ENCODE data around the gene BABAM2. TPM values are rescaled to one million over a fixed set of nuclear protein-coding genes. Genes with fewer than 3 reads are reported as not detected.

Gene BABAM2
- total and polyA plus RNA-seq, 2 experiments from 2014 or later = 17.8 to 21.5 TPM

DNA sequence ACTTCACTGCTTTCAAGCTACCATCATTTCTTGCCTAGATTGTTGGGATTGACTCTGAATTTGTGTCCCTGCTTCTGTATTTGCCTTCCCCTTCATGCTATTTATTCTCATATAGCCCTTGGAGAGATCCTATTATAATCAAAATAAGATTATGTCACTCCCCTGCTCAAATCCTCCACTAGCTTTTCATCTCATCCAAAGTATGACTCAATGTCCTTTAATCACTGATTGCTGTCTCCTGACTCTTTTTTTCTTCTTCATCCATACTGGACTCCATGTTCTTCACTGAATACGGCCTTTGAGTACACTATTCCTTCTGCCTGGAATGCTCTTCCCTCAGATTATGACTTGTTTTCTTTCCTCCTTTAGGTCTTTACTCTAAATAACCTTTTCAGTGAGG, 5.3 kb upstream of the BABAM2 start (continued):
- TF ChIP-seq ETS1 (IDR thresholded peaks at IDR 0.05) (no peak), CTCF (conservative IDR thresholded peaks at IDR 0.05; ENCODE audit: low read depth in 2 of 2) (no peak), EZH2 (IDR thresholded peaks at IDR 0.05; ENCODE audit: low read depth, unreplicated experiment) (no peak), NANOG (IDR thresholded peaks at IDR 0.05; ENCODE audit: borderline replicate concordance) (no peak)

GRCh38 chr2:27885661-27886060, 4.9 kb upstream of the BABAM2 start:
- DNase-seq (ENCODE audit: low spot score) (no peak), ATAC-seq (no peak)
- no peak overlapping the region for H3K4me2 ChIP-seq
- no peaks in the 10 kb centered on the region; the same call in 1 of the 2 replicates for H3K79me2 ChIP-seq (replicated peaks; ENCODE audit: insufficient read depth)
- H3F3A ChIP-seq (replicated peaks; ENCODE audit: low read depth) = no peaks in the 10 kb centered on the region
- Mint-ChIP-seq H3K36me3 (ENCODE audit: low read depth) (no peaks in the 10 kb centered on the region; the same call in 2 of the 3 replicates), H3K27ac (no peak overlapping the region), H3K27me3 (ENCODE audit: insufficient read depth, low read depth, poor library complexity) (peaks cover 5% of the 10 kb centered on the region), H3K4me1 (peaks cover 3% of the 10 kb centered on the region; the same call in 1 of the 3 replicates), H3K9me3 (no peaks in the 10 kb centered on the region), H3K4me3 (no peak overlapping the region)
- H3K27me3 ChIP-seq (ENCODE audit: insufficient read depth) = no peaks in the 10 kb centered on the region
- H4K20me1 ChIP-seq (replicated peaks; ENCODE audit: insufficient read depth) = no peaks in the 10 kb centered on the region
- H3K4me1 ChIP-seq (ENCODE audit: insufficient read depth) = peaks cover 5% of the 10 kb centered on the region; the same call in 1 of the 2 replicates
- no peaks in the 10 kb centered on the region for H3K9me2 ChIP-seq (ENCODE audit: insufficient read depth)
- H2AFZ ChIP-seq = no peak overlapping the region
- H3K27ac ChIP-seq (ENCODE audit: low read depth) = no peak overlapping the region
- H3K4me3 ChIP-seq = no peak overlapping the region
- H3K36me3 ChIP-seq (ENCODE audit: insufficient read depth) = no peaks in the 10 kb centered on the region
- TF ChIP-seq ZNF331 (CRISPR knock-in tag; IDR thresholded peaks at IDR 0.05; ENCODE audit: low read depth) = no peak
- no peak for TF ChIP-seq ZNF114 (CRISPR knock-in tag; IDR thresholded peaks at IDR 0.05)
- TF ChIP-seq, protein P1, sequence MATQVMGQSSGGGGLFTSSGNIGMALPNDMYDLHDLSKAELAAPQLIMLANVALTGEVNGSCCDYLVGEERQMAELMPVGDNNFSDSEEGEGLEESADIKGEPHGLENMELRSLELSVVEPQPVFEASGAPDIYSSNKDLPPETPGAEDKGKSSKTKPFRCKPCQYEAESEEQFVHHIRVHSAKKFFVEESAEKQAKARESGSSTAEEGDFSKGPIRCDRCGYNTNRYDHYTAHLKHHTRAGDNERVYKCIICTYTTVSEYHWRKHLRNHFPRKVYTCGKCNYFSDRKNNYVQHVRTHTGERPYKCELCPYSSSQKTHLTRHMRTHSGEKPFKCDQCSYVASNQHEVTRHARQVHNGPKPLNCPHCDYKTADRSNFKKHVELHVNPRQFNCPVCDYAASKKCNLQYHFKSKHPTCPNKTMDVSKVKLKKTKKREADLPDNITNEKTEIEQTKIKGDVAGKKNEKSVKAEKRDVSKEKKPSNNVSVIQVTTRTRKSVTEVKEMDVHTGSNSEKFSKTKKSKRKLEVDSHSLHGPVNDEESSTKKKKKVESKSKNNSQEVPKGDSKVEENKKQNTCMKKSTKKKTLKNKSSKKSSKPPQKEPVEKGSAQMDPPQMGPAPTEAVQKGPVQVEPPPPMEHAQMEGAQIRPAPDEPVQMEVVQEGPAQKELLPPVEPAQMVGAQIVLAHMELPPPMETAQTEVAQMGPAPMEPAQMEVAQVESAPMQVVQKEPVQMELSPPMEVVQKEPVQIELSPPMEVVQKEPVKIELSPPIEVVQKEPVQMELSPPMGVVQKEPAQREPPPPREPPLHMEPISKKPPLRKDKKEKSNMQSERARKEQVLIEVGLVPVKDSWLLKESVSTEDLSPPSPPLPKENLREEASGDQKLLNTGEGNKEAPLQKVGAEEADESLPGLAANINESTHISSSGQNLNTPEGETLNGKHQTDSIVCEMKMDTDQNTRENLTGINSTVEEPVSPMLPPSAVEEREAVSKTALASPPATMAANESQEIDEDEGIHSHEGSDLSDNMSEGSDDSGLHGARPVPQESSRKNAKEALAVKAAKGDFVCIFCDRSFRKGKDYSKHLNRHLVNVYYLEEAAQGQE (IDR thresholded peaks at IDR 0.05; ENCODE audit: unreplicated experiment) = no peak
- no peak for TF ChIP-seq POLR2AphosphoS5 (IDR thresholded peaks at IDR 0.05; ENCODE audit: low read depth)
- TF ChIP-seq EZH2phosphoT487 (IDR thresholded peaks at IDR 0.05; ENCODE audit: unreplicated experiment) = no peak
- TF ChIP-seq JUNB (IDR thresholded peaks at IDR 0.05; ENCODE audit: unreplicated experiment) = no peak
- no peak for TF ChIP-seq CREB1 (CRISPR knock-in tag; IDR thresholded peaks at IDR 0.05; ENCODE audit: low read depth)
- TF ChIP-seq NANOG (IDR thresholded peaks at IDR 0.05; ENCODE audit: borderline replicate concordance) = no peak
- TF ChIP-seq, protein P2, sequence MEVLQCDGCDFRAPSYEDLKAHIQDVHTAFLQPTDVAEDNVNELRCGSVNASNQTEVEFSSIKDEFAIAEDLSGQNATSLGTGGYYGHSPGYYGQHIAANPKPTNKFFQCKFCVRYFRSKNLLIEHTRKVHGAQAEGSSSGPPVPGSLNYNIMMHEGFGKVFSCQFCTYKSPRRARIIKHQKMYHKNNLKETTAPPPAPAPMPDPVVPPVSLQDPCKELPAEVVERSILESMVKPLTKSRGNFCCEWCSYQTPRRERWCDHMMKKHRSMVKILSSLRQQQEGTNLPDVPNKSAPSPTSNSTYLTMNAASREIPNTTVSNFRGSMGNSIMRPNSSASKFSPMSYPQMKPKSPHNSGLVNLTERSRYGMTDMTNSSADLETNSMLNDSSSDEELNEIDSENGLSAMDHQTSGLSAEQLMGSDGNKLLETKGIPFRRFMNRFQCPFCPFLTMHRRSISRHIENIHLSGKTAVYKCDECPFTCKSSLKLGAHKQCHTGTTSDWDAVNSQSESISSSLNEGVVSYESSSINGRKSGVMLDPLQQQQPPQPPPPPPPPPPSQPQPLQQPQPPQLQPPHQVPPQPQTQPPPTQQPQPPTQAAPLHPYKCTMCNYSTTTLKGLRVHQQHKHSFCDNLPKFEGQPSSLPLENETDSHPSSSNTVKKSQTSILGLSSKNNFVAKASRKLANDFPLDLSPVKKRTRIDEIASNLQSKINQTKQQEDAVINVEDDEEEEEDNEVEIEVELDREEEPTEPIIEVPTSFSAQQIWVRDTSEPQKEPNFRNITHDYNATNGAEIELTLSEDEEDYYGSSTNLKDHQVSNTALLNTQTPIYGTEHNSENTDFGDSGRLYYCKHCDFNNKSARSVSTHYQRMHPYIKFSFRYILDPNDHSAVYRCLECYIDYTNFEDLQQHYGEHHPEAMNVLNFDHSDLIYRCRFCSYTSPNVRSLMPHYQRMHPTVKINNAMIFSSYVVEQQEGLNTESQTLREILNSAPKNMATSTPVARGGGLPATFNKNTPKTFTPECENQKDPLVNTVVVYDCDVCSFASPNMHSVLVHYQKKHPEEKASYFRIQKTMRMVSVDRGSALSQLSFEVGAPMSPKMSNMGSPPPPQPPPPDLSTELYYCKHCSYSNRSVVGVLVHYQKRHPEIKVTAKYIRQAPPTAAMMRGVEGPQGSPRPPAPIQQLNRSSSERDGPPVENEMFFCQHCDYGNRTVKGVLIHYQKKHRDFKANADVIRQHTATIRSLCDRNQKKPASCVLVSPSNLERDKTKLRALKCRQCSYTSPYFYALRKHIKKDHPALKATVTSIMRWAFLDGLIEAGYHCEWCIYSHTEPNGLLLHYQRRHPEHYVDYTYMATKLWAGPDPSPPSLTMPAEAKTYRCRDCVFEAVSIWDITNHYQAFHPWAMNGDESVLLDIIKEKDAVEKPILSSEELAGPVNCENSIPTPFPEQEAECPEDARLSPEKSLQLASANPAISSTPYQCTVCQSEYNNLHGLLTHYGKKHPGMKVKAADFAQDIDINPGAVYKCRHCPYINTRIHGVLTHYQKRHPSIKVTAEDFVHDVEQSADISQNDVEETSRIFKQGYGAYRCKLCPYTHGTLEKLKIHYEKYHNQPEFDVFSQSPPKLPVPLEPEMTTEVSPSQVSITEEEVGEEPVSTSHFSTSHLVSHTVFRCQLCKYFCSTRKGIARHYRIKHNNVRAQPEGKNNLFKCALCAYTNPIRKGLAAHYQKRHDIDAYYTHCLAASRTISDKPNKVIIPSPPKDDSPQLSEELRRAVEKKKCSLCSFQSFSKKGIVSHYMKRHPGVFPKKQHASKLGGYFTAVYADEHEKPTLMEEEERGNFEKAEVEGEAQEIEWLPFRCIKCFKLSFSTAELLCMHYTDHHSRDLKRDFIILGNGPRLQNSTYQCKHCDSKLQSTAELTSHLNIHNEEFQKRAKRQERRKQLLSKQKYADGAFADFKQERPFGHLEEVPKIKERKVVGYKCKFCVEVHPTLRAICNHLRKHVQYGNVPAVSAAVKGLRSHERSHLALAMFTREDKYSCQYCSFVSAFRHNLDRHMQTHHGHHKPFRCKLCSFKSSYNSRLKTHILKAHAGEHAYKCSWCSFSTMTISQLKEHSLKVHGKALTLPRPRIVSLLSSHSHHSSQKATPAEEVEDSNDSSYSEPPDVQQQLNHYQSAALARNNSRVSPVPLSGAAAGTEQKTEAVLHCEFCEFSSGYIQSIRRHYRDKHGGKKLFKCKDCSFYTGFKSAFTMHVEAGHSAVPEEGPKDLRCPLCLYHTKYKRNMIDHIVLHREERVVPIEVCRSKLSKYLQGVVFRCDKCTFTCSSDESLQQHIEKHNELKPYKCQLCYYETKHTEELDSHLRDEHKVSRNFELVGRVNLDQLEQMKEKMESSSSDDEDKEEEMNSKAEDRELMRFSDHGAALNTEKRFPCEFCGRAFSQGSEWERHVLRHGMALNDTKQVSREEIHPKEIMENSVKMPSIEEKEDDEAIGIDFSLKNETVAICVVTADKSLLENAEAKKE (CRISPR knock-in tag; IDR thresholded peaks at IDR 0.05) = no peak
- no peak for TF ChIP-seq ETS1 (IDR thresholded peaks at IDR 0.05)
